Activated T-cell treated with anti-CD3 and anti-CD28 coated beads, Interleukin-2, amount 50 U/mL, for 4 hours (primary cell): Measurements from ENCODE around the gene KIF6. TPM values are rescaled to one million over a fixed set of nuclear protein-coding genes. Genes with fewer than 3 reads are reported as not detected.

Source experiments
- ATAC-seq, 2 donors: fragments of 200-7000 bp; cut with Tn5 transposase; one replicate each; pipeline ENCODE4 v1.10.0; 2021
- DNase-seq: peaks from one replicate; pipeline ENCODE4 v3.0.0-alpha.2; 2020
- H3K27me3 Mint-ChIP-seq: one replicate; pipeline ENCODE4 v1.8.0; 2021; ENCODE audit warnings: low read depth, mixed read lengths
- H3K36me3 Mint-ChIP-seq: one replicate; pipeline ENCODE4 v1.8.0; 2022; ENCODE audit warnings: mixed read lengths; ENCODE audit not compliant: insufficient read depth
- H3K4me1 Mint-ChIP-seq: one replicate; pipeline ENCODE4 v1.8.0; 2021; ENCODE audit warnings: low read depth, mixed read lengths
- H3K4me3 Mint-ChIP-seq: one replicate; pipeline ENCODE4 v1.8.0; 2021; ENCODE audit warnings: mild to moderate bottlenecking, moderate library complexity, mixed read lengths
- H3K9me3 Mint-ChIP-seq: one replicate; pipeline ENCODE4 v1.8.0; 2021; ENCODE audit warnings: mixed read lengths
- total RNA-seq, 3 donors: library from RNA; stranded (reverse); gene quantifications; one replicate each; pipeline ENCODE4 v1.2.1, GENCODE V29; 2021

KIF6 gene
- total RNA-seq, 3 donors from 2014 or later = 0.18 to 0.41 (median 0.40) TPM

- H3K4me3 Mint-ChIP-seq = no peak overlapping the region
- H3K9me3 Mint-ChIP-seq = peaks cover 9% of the 10 kb centered on the region
- no peak for DNase-seq
- peak; percentile 46 to 54 for ATAC-seq
- no peaks in the 10 kb centered on the region for H3K4me1 Mint-ChIP-seq
- no peaks in the 10 kb centered on the region for H3K36me3 Mint-ChIP-seq
- peaks cover 11% of the 10 kb centered on the region for H3K27me3 Mint-ChIP-seq
Measured at GRCh38 chr6:39452306-39453145, 272.7 kb downstream of the KIF6 start.

DNA sequence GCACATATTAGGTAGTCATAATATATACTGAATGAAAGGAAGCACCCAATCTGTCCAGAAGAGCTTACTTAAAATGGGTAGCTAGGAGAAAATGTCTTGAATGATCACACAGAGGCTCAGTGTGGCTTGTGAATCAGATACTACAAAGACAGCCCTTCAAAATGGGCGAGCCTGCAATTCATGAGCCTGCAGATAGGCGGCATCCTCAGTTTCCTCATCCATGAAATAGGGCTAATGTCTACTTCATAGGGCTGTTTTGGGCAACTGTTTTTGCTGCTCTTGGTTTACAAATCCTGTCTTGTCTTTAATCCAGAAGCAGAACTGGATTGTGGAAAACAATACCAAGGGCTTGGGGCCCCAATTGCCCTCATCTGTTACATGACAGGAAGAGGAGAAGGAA lies 273.4 kb downstream of the KIF6 start:
- Mint-ChIP-seq H3K36me3 (no peaks in the 10 kb centered on the region), H3K27me3 (peaks cover 11% of the 10 kb centered on the region), H3K4me1 (no peaks in the 10 kb centered on the region), H3K9me3 (peaks cover 9% of the 10 kb centered on the region), H3K4me3 (no peak overlapping the region)
- ATAC-seq (no peak), DNase-seq (no peak)

GRCh38 chr6:39449022-39449421 lies 276.2 kb downstream of the KIF6 start:
- peaks cover 8% of the 10 kb centered on the region for H3K27me3 Mint-ChIP-seq
- H3K4me3 Mint-ChIP-seq = no peak overlapping the region
- no peaks in the 10 kb centered on the region for H3K36me3 Mint-ChIP-seq
- ATAC-seq (no peak), DNase-seq (no peak)
- peaks cover 5% of the 10 kb centered on the region for H3K9me3 Mint-ChIP-seq
- no peaks in the 10 kb centered on the region for H3K4me1 Mint-ChIP-seq

DNA sequence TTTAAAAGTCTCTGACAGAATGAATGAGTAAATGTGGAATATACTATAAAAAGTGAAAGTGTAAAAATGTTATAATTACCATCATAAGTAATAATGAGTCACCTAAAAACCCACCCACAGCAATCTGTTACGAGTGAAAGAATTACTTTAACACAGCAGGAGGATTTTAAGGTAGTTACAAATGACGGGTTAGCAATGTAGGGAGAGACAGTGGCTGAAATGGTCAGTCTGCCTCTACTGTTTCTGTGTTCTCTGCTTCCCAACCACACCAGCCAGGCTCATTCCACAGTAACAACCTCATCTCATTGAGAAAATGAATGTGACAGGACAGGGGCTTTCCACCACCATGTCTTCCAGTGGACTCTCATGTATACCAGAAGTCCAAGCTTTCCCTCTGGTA lies 278.3 kb downstream of the KIF6 start:
- peaks cover 7% of the 10 kb centered on the region for H3K27me3 Mint-ChIP-seq
- H3K36me3 Mint-ChIP-seq = no peaks in the 10 kb centered on the region
- H3K9me3 Mint-ChIP-seq = no peaks in the 10 kb centered on the region
- DNase-seq (no peak), ATAC-seq (peak; percentile 46 to 54)
- no peak overlapping the region for H3K4me3 Mint-ChIP-seq
- no peaks in the 10 kb centered on the region for H3K4me1 Mint-ChIP-seq

DNA sequence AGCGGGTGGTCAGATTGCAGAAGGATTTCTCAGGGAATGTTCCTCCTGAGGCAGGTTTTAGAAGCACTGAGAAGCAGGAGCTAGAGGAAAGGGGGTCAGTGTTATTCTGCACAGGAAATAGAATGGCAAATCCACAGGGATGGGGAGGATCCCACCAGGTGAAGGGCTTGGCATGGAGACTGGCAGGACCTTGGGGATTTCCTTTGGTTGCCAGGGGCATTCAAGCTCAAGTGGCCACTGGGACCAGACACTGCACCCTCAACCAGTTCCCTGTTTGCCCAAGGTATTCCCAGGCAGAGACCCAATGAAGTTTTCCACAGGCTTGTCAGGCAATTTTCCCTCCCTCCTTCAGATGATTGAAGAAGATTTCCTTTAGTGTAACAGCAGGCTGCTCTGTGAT lies 279.5 kb downstream of the KIF6 start:
- no peak for DNase-seq
- H3K9me3 Mint-ChIP-seq = no peaks in the 10 kb centered on the region
- no peak for ATAC-seq

DNA sequence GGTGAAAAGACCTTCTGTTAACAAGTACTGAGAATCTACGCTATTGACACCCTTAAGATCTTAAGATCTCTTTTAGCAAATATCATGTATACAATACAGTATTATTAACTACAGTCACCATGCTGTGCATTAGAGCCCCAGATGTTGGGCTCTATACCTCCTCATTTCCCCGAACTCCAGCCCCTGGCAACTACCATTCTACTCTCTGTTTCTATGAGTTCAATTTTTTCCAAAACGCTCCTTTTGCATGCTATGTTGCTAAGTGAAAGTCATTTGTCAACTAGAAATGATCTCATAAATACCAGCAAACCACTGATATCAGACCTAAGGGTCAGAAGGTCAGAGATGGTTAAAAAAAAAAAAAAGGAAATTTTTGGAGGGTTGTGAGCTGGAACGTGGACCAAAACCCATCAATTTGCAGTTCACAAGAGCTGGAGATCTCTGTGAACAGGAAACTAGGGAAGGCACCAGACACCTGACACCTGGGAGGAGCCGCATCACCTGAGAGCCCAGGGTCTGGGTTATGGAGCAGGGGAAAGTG lies 280.7 kb downstream of the KIF6 start:
- H3K9me3 Mint-ChIP-seq = no peaks in the 10 kb centered on the region
- ATAC-seq = no peak
- no peaks in the 10 kb centered on the region for H3K4me1 Mint-ChIP-seq
- no peak for DNase-seq
- H3K36me3 Mint-ChIP-seq = no peaks in the 10 kb centered on the region
- H3K4me3 Mint-ChIP-seq = no peak overlapping the region
- peaks cover 8% of the 10 kb centered on the region for H3K27me3 Mint-ChIP-seq

More for the DNA sequence above, 279.5 kb downstream of the KIF6 start:
- Mint-ChIP-seq H3K36me3 (no peaks in the 10 kb centered on the region), H3K4me1 (no peaks in the 10 kb centered on the region), H3K4me3 (no peak overlapping the region), H3K27me3 (peaks cover 5% of the 10 kb centered on the region)

GRCh38 chr6:39441986-39442385 lies 283.2 kb downstream of the KIF6 start:
- H3K4me3 Mint-ChIP-seq = no peak overlapping the region
- no peak for ATAC-seq
- H3K4me1 Mint-ChIP-seq = no peaks in the 10 kb centered on the region
- DNase-seq = no peak
- H3K9me3 Mint-ChIP-seq = peaks cover 4% of the 10 kb centered on the region
- H3K27me3 Mint-ChIP-seq = peaks cover 5% of the 10 kb centered on the region
- no peaks in the 10 kb centered on the region for H3K36me3 Mint-ChIP-seq

- DNase-seq (no peak), ATAC-seq (no peak)
- no peak overlapping the region for H3K4me3 Mint-ChIP-seq
- peaks cover 8% of the 10 kb centered on the region for H3K9me3 Mint-ChIP-seq
- H3K36me3 Mint-ChIP-seq = no peaks in the 10 kb centered on the region
- H3K4me1 Mint-ChIP-seq = no peaks in the 10 kb centered on the region
- H3K27me3 Mint-ChIP-seq = peaks cover 5% of the 10 kb centered on the region
Measured at GRCh38 chr6:39441301-39441700, 283.9 kb downstream of the KIF6 start.

DNA sequence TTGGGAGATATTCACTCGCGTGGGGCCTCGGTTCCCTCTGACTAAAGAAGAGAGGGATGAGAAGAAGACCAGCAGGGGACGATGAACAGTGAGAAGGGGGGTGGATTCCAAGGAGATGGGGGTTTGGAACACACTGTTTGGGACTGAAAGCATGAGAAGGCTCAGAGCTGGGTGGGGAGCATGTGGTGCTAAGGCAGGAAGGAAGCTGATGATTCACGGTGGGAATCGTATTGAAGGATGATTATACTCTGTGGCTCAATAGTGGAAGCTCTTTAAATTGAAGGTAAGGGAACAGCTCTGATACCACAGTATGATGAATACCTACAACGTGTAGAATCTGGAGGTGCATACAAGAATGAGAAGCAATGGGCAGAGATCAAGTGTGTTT lies 285.2 kb downstream of the KIF6 start:
- peaks cover 5% of the 10 kb centered on the region for H3K27me3 Mint-ChIP-seq
- ATAC-seq (no peak), DNase-seq (no peak)
- H3K36me3 Mint-ChIP-seq = no peaks in the 10 kb centered on the region
- H3K9me3 Mint-ChIP-seq = peaks cover 8% of the 10 kb centered on the region
- H3K4me1 Mint-ChIP-seq = no peaks in the 10 kb centered on the region
- no peak overlapping the region for H3K4me3 Mint-ChIP-seq

- ATAC-seq (no peak), DNase-seq (no peak)
- H3K27me3 Mint-ChIP-seq = peaks cover 5% of the 10 kb centered on the region
- peaks cover 8% of the 10 kb centered on the region for H3K9me3 Mint-ChIP-seq
- no peaks in the 10 kb centered on the region for H3K36me3 Mint-ChIP-seq
- no peak overlapping the region for H3K4me3 Mint-ChIP-seq
- H3K4me1 Mint-ChIP-seq = no peaks in the 10 kb centered on the region
Measured at GRCh38 chr6:39439342-39440038, 285.7 kb downstream of the KIF6 start.

DNA sequence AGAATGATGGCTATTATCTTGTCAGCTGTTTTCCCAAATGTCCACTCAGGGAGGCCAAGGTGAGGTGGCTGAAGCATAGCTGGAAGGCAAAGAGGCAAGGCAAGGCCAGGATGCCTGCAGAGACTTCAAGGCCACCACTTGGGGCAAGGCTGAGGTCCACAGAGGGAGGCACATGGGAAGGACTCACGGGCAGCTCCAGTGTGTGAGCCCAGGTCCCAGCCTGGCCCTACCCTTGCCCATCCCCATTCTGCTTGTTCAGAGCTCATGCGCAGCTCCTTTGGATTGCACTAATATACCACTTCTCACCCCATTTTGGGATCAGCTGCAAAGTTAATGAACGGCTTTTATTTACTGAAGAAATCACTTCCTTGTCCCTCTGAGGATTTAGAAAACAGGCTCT lies 291.6 kb downstream of the KIF6 start:
- H3K4me3 Mint-ChIP-seq = no peak overlapping the region
- peaks cover 3% of the 10 kb centered on the region for H3K4me1 Mint-ChIP-seq
- no peaks in the 10 kb centered on the region for H3K36me3 Mint-ChIP-seq
- H3K9me3 Mint-ChIP-seq = peaks cover 8% of the 10 kb centered on the region
- peaks cover 6% of the 10 kb centered on the region for H3K27me3 Mint-ChIP-seq
- DNase-seq (no peak), ATAC-seq (no peak)

DNA sequence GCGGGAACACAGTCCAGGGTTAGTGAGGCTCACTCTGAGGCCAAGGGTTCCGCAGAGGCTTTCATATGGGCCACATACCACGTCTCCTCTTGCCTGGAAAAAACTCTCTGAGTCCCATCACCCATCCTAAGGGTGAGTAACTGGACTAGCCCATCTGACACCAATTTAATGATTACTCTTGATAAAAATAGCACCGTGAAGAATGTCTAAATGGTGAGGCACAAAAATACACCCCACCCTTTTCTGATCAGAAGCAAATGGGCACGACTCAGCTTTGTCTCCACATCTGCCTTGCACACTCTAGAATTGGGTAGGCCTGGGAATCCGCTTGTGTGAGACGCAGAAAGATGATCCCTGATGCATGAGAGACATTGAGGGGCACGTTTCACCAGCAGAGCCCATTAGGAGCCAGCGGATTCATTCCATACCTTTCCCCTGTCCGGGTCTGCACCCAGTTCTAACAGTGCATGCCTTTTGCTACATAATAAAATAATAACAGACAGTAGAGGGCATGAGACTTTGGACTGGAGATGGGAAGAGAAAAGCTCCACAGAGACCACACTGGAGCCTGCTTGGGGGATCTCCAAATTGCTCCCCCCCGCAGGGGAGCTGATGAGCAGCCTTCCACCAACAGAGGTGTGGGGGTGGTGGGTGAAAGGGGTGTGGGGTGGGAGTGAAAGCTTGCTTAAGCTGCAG lies 292.7 kb downstream of the KIF6 start:
- Mint-ChIP-seq H3K36me3 (no peaks in the 10 kb centered on the region), H3K9me3 (peaks cover 6% of the 10 kb centered on the region), H3K4me3 (no peak overlapping the region), H3K4me1 (peaks cover 3% of the 10 kb centered on the region), H3K27me3 (peaks cover 6% of the 10 kb centered on the region)
- DNase-seq (no peak), ATAC-seq (no peak)

GRCh38 chr6:39430871-39431523 lies 294.2 kb downstream of the KIF6 start:
- H3K27me3 Mint-ChIP-seq = peaks cover 6% of the 10 kb centered on the region
- no peaks in the 10 kb centered on the region for H3K36me3 Mint-ChIP-seq

DNA sequence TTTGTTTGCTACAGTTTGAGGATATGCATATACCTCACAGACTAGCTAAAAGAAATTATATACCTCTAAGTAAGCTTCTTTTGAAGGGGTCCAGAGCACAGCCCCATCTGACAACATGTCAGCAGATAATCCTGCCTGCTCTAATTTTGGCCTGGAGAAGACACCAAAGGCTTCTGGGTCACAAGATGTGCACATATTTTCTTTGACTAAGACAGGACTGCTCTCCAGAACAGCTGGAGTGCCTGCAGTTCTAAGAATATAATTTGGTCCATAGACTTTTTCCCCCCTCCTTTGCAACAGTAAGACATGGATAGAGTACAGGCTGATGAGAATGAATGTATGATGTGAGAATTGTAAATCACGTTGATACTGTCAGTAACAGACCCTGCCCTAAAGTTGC lies 294.8 kb downstream of the KIF6 start:
- no peaks in the 10 kb centered on the region for H3K36me3 Mint-ChIP-seq
- H3K4me3 Mint-ChIP-seq = no peak overlapping the region
- no peak for DNase-seq
- no peak for ATAC-seq
- H3K4me1 Mint-ChIP-seq = peaks cover 3% of the 10 kb centered on the region
- peaks cover 6% of the 10 kb centered on the region for H3K27me3 Mint-ChIP-seq
- H3K9me3 Mint-ChIP-seq = no peaks in the 10 kb centered on the region

More at GRCh38 chr6:39430871-39431523, 294.2 kb downstream of the KIF6 start:
- no peak for DNase-seq
- no peak for ATAC-seq
- H3K4me3 Mint-ChIP-seq = no peak overlapping the region
- no peaks in the 10 kb centered on the region for H3K9me3 Mint-ChIP-seq
- H3K4me1 Mint-ChIP-seq = peaks cover 3% of the 10 kb centered on the region
